HEK293T (cell line): Measurements from ENCODE around the gene PLEKHG4B.

ENCODE experiments used
- ARNT ChIP-seq: fragments of 450-650 bp; IDR thresholded peaks from 2 replicates; pipeline ENCODE4 v1.6.1; 2017; ENCODE audit warnings: mild to moderate bottlenecking
- BHLHE40 ChIP-seq: fragments of 450-650 bp; IDR thresholded peaks from 2 replicates; pipeline ENCODE4 v1.6.1; 2016; ENCODE audit warnings: mild to moderate bottlenecking, moderate library complexity, borderline replicate concordance
- FOXA1 ChIP-seq: fragments of 450-650 bp; IDR thresholded peaks from 2 replicates; pipeline ENCODE4 v1.6.1; 2016; ENCODE audit warnings: mild to moderate bottlenecking
- FOXM1 ChIP-seq: fragments of 450-650 bp; IDR thresholded peaks from 2 replicates; pipeline ENCODE4 v1.6.1; 2017; ENCODE audit warnings: mild to moderate bottlenecking, borderline replicate concordance
- NFRKB ChIP-seq: fragments of 450-650 bp; IDR thresholded peaks from 2 replicates; pipeline ENCODE4 v1.6.1; 2016; ENCODE audit warnings: mild to moderate bottlenecking, moderate library complexity
- SP1 ChIP-seq: fragments of 450-650 bp; IDR thresholded peaks from 2 replicates; pipeline ENCODE4 v1.6.1; 2017
- SUZ12 ChIP-seq: fragments of 450-650 bp; IDR thresholded peaks from 2 replicates; pipeline ENCODE4 v1.6.1; 2016; ENCODE audit warnings: mild to moderate bottlenecking
- TARDBP ChIP-seq: fragments of 450-650 bp; IDR thresholded peaks from 2 replicates; pipeline ENCODE4 v1.6.1; 2016
- ZNF384 ChIP-seq: fragments of 450-650 bp; IDR thresholded peaks from 2 replicates; pipeline ENCODE4 v1.6.1; 2016
- TF ChIP-seq, protein P1 (sequence below): fragments of 450-650 bp; IDR thresholded peaks from 2 replicates; pipeline ENCODE4 v1.6.1; 2016

DNA sequence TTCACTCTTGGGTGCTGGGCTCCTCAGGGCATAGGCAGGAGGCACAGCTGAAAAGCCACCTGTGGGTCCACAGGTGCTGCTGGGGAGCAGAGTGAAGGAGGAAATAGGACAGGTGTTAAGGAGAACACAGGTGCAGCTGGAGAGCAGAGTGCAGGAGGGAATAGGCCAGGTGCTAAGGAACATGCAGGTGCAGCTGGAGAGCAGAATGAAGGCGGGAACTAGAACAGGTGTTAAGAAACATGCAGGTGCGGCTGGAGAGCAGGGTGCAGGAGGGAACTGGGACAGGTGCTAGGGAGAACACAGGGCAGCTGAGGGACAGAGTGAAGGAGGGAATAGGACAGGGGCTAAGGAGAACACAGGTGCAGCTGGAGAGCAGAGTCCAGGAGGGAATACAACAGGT, 43.8 kb upstream of the PLEKHG4B start:
- no peak for TF ChIP-seq NFRKB
- TF ChIP-seq BHLHE40, result no peak
- no peak for TF ChIP-seq FOXM1
- no peak for TF ChIP-seq TARDBP
- TF ChIP-seq SP1, result no peak
- TF ChIP-seq SUZ12, result no peak
- TF ChIP-seq ZNF384, result no peak
- no peak for TF ChIP-seq FOXA1
- no peak for TF ChIP-seq ARNT
- TF ChIP-seq, protein P1, sequence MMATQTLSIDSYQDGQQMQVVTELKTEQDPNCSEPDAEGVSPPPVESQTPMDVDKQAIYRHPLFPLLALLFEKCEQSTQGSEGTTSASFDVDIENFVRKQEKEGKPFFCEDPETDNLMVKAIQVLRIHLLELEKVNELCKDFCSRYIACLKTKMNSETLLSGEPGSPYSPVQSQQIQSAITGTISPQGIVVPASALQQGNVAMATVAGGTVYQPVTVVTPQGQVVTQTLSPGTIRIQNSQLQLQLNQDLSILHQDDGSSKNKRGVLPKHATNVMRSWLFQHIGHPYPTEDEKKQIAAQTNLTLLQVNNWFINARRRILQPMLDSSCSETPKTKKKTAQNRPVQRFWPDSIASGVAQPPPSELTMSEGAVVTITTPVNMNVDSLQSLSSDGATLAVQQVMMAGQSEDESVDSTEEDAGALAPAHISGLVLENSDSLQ, result no peak
